ENCODE data around the gene POLR3C.
"Not testable (repeated sequence)": the region's sequence is repeated elsewhere in the genome, so short reads cannot be mapped to it uniquely, and the experiment has no call there.

POLR3C gene

GRCh38 chr1:145822779-145823331 is 1.1 kb upstream of the POLR3C start:
- not testable (repeated sequence) for DNase-seq (ENCODE audit: low spot score)

- DNase-seq (ENCODE audit: low spot score): no peak
Observed at GRCh38 chr1:145824499-145824842, 471 bp downstream of the POLR3C start.

DNA sequence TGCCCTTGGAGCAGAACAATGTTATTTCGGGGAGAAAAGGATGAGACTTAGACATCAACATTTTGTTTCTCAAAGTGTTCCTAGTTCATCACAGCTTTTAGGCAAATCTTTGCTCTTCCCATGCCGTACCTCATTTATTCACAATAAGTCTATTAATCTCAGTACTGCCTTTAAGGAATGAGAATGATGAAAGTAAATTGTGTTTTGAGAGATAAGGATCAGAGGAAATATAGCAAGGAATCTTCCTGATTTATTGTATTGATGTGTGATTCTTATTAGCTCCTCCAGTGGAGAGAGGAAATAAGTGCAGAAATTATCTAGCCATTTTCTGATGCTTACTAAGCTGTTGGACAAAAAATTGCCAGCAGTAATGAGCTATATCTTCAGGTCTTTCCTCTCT is 2.0 kb downstream of the POLR3C start:
- DNase-seq (ENCODE audit: low spot score): no peak

GRCh38 chr1:145827966-145828365 is 4.0 kb downstream of the POLR3C start:
- no peak for DNase-seq (ENCODE audit: low spot score)

DNA sequence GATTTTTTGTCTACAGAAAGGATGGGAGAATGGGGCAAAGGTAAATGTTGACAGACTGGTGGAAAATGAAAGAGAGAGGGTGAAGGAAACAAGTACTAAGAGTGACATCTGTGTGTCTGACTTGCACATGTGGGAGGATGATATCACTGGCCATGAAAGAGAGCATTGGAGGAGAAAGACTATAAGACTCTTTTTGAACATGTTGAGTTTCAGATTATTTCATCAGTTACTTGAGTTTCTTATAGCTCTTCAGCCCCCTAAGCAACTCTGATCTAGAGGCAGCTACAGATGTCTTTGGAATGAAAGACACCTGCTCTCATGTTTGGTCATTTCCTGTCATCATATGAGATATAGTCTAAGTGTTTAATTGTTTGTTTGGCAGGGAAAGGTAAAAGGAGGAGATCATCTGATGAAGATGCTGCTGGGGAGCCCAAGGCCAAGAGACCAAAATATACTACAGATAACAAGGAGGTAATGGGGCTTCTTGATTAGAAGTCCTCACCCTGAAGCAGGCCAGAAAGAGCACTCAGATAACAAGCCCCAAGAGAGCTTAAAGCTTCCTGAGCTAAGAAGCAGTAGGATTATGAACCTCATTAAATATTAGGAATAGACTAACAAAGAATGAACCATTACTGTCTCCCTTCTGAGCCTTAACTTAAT is 4.5 kb downstream of the POLR3C start:
- DNase-seq (ENCODE audit: low spot score): no peak

GRCh38 chr1:145830810-145831209 is 6.8 kb downstream of the POLR3C start:
- DNase-seq (ENCODE audit: low spot score): not testable (repeated sequence)

DNA sequence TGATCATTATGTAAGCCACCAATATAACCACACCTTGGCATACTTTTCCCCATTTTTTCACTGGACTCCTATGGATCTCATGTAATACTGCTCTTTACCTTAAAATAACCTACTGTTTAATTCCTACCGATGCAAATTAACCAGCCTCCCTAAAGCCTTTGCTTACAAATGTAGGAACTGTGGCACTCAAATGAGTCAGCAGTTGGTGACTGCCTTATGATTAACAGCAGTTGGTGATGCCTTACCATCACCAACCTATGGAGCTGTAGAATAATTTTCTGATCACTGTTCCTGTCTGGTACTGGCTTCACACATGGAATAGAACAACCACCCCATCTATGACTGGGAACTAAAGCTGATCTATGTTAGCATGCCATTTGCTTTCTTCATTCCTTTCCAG is 13.7 kb downstream of the POLR3C start:
- no peak for DNase-seq (ENCODE audit: low spot score)

GRCh38 chr1:145843031-145843430 is 19.0 kb downstream of the POLR3C start:
- no peak for DNase-seq (ENCODE audit: low spot score)

- no peak for DNase-seq (ENCODE audit: low spot score)
Observed at GRCh38 chr1:145845144-145845513, 21.1 kb downstream of the POLR3C start.

DNA sequence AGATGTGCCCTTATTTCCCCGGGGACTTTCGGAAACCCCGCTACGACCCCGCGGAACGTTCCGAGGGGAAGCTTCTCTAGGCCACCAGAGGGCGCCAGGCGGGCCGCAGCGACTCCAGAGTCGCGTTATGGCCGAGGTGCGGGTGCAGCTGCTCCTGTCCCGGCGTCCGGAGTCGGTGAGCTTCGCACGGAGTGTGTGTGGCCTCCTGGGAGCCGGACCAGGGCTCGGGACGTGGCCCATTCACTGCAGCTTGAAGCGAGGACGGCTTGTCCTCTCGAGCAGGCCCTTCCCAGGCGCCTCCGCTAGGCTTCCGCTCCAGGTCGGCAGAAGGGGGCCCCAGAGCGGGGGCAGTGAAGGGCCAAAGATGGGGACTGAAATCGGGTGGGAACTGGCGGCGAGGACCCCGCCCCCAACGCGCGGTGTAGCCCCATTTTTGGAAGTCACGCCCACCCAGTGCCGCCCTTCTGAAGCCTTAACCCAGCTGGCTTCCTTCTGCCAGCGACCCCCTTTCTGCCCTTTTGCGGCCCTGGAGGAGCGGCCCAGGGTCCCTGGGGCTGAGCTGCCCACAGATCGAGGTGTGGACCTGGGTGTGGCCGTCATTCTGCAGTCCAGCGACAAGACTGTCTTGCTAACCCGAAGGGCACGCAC is 21.6 kb downstream of the POLR3C start, which contains the start of gene NUDT17:
Gene NUDT17 (plus strand): TSS at position 117 of the 648 bp plus-strand sequence. CDS start 11 bp downstream, at position 128.
- DNase-seq (ENCODE audit: low spot score): peak; percentile 90

GRCh38 chr1:145846201-145846612 is 22.2 kb downstream of the POLR3C start:
- peak; percentile 62 for DNase-seq (ENCODE audit: low spot score)

DNA sequence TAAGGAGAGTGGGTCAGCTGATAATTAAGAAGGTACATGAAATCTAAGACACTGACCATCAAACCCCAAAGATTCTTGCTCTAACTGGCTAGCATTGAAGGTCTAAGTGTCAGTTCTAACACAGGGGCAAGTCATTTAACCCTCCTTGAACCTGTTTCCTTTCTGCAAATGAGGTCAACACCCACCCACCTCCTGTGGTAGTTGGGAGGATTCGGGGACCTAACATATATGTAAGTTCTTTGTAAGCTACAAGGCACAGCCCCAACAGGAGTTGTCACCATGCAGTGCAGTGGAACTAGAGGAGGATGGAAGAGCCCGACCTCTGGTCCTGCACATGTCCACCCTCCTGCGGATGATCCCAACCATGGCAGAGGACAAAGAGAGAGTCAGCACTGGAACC is 23.8 kb downstream of the POLR3C start:
- DNase-seq (ENCODE audit: low spot score): no peak

DNA sequence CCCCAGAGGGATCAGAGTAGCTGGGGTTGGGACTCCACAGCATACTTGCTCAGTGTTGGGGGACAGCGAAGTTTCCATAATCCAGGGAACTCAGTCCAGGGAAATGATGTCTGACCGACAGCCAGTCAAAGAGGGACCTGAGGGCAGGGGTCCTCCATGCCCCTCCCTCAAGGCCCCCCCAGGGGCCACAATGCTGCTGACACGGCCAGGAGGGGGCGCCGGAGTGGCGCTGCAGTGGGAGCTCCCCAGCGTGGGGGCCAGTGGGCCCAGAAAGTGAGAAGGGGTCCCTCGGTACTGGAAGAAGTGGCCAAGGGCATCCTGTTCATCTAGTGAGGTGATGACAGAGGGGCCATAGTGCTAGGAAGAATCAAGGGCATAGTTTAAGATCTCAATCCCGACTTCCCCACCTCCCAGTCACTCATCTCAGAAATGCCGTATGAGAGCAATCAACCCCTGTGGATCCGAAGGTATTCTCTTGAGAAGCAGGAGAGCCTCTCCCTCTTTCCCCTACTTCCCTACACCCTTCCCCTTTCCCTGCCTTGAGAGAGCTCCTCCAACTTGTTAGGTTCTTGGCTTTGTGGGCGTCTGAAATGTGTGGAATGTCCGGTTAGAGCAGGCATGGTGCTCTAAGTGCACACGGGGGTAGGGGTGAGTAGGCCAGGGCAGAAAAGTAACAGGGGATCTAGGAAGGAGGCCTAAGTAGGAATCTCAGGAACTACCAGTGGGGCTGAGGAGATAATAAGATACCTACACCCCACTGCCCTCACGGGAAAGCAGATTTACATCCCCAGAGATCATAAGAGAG is 25.6 kb downstream of the POLR3C start:
- DNase-seq (ENCODE audit: low spot score): peak; percentile 74

DNA sequence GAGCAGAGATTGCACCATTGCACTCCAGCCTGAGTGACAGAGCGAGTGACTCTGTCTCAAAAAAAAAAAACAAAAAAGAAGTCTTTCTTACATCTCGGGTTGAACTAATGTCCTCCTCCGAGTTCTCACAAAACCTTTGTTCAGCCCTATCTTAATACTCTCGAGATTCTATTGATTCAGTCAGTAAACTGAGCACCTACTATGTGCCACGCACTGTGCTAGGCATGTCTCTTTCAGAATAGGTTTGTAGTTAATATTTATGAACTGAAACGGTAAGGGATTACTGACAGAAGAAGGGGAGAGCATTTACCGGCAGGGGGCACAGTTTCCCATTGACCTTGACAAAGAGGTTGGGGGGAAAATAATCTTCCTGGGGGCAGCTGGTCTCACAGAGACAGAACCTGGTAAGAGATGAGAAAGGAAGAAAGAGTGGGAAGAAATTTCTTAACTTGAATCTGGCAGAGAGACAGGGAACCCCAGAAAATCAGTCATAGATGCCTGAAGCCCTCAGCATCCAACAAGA is 31.5 kb downstream of the POLR3C start:
- DNase-seq (ENCODE audit: low spot score): no peak

DNA sequence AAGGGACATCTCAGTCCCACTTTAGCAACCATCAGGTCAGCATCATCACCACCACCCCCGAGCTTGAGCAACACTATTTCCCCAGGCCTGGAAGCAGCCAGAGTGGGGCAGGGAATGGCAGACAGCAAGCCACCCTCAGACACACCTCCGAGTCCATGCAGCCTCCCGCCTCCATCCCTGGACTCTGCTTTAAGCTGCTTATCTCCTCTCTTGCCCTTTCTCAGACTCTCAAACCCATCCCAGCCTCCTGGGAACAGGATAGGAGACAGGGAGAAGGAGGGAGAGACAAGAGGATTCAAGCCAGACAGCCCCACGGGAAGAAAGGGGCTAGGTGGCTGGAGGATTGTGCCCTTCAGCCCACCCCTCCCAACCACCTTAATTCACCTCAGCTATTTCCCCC is 33.2 kb downstream of the POLR3C start:
- no peak for DNase-seq (ENCODE audit: low spot score)

DNA sequence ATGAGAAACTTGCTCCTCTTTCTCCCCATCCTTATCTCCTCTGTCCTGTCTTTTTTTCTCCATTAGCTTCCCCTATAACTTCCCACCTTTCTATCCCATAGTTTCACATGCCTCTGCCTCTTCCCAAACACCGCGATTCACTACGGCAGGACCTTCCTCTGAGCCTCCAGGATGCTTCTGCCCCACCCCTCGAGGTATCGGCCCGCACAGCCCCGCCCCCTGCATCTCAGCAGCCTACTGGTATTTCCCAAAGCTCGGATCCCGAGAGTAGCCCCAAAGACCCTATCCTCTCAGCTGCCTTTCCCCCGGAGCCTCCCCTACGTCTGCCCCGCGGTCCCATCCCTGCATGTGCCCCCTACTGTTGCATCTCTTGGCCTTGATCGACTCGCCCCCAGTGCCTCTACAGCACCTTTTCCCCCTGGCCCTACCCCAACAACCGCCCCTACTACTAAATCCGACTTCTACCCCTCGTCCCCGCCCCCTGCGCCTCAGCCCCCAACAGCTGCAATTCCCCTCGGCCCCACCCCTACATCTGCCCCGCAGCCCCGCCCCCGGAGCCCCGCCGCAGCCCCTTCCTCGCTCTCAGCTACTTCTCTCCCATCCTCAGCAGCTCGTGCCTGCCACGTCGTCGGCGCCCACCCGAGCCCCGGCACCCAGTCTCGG is 34.4 kb downstream of the POLR3C start:
- DNase-seq (ENCODE audit: low spot score): peak; percentile 72

- peak; percentile 98 for DNase-seq (ENCODE audit: low spot score)
Observed at GRCh38 chr1:145858901-145859490, 35.0 kb downstream of the POLR3C start, which contains the start of gene PIAS3. Gene PIAS3, minus strand, starts transcription at chr1:145859081. Its CDS starts 91 bp downstream, at chr1:145858990.

- peak; percentile 97 for DNase-seq (ENCODE audit: low spot score)
Observed at GRCh38 chr1:145859491-145860023, 35.6 kb downstream of the POLR3C start.

DNA sequence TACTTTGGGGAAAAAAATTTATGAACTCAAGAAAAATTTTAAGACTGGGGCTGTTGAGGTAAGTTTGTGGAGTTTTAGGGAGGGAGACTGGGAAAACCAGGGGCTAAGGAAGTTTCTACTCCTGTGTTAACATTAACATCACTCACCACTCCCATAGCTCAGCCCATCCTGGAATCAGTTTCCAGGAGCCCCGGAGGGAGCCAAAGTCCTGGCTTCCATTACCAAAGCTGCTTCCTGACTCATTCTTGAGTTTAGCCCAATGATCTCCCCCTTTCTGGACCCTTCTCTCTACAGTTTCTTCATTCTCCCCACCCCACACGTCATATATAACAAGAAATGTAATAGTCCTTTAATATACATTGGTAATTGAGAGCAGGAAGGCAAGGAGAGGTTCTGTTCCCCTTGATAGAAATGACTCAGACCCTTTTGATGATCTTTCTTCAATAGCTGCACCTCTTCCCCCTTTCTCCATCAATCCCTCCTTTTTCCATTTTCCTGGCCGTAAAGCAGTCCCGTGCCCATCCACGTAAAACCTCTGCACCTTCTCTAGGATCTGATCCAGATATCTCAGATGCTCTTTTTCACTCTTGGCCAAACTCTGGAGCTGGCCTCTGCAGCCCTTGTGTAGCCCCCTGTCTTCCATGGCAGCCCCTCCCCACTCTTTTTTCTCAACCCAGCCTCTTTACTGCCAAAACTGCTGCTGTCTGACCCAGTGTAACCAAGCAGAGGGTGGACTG is 39.5 kb downstream of the POLR3C start:
- DNase-seq (ENCODE audit: low spot score): no peak

GRCh38 chr1:145868232-145868631 is 44.2 kb downstream of the POLR3C start:
- DNase-seq (ENCODE audit: low spot score): no peak

Data from AG08396 (cell line).